NOMO-1 (cell line): ENCODE results near the gene SOX6.

Experiments
- DNase-seq, 2 experiments: peaks; one replicate each; lab custom pipeline; 2025; ENCODE audit not compliant: unreplicated experiment in 2 of 2; lab: John Stamatoyannopoulos, UW

Gene SOX6

GRCh38 chr11:16013242-16013641 lies 343.1 kb downstream of the SOX6 start:
- no peak for DNase-seq

GRCh38 chr11:16012125-16012751 lies 344.1 kb downstream of the SOX6 start:
- no peak for DNase-seq

GRCh38 chr11:16011396-16011795 lies 344.9 kb downstream of the SOX6 start:
- no peak for DNase-seq

GRCh38 chr11:16009021-16009420 lies 347.3 kb downstream of the SOX6 start:
- no peak for DNase-seq

GRCh38 chr11:16007514-16007913 lies 348.8 kb downstream of the SOX6 start:
- DNase-seq: no peak

GRCh38 chr11:16002942-16003341 lies 353.4 kb downstream of the SOX6 start:
- no peak for DNase-seq

GRCh38 chr11:16001899-16002426 lies 354.4 kb downstream of the SOX6 start:
- peak; percentile 23 to 76 for DNase-seq

GRCh38 chr11:16001044-16001568 lies 355.2 kb downstream of the SOX6 start:
- DNase-seq: no peak

- DNase-seq: no peak
Measured at GRCh38 chr11:16000065-16000464, 356.3 kb downstream of the SOX6 start.

GRCh38 chr11:15993345-15993744 lies 363.0 kb downstream of the SOX6 start:
- DNase-seq: no peak

GRCh38 chr11:15991215-15991614 lies 365.1 kb downstream of the SOX6 start:
- no peak for DNase-seq

GRCh38 chr11:15989685-15990084 lies 366.7 kb downstream of the SOX6 start:
- DNase-seq: no peak

GRCh38 chr11:15988693-15989231 lies 367.6 kb downstream of the SOX6 start:
- DNase-seq: no peak

- no peak for DNase-seq
Measured at GRCh38 chr11:15988016-15988550, 368.3 kb downstream of the SOX6 start.

- no peak for DNase-seq
Measured at GRCh38 chr11:15987046-15987445, 369.3 kb downstream of the SOX6 start.

- DNase-seq: no peak
Measured at GRCh38 chr11:15985860-15986139, 370.5 kb downstream of the SOX6 start.

GRCh38 chr11:15985127-15985859 lies 371.1 kb downstream of the SOX6 start:
- DNase-seq: no peak

GRCh38 chr11:15981292-15981691 lies 375.1 kb downstream of the SOX6 start:
- no peak for DNase-seq

- DNase-seq: no peak
Measured at GRCh38 chr11:15977116-15977515, 379.2 kb downstream of the SOX6 start.

GRCh38 chr11:15976433-15977045 lies 379.8 kb downstream of the SOX6 start:
- no peak for DNase-seq

- DNase-seq: no peak
Measured at GRCh38 chr11:15975742-15976141, 380.6 kb downstream of the SOX6 start.
